ENCODE measurements around the gene PRKCD.
"Not testable (repeated sequence)": the region's sequence is repeated elsewhere in the genome, so short reads cannot be mapped to it uniquely, and the experiment has no call there.

The PRKCD gene

GRCh38 chr3:53140847-53141845 lies 19.9 kb upstream of the PRKCD start:
- DNase-seq: no peak

DNA sequence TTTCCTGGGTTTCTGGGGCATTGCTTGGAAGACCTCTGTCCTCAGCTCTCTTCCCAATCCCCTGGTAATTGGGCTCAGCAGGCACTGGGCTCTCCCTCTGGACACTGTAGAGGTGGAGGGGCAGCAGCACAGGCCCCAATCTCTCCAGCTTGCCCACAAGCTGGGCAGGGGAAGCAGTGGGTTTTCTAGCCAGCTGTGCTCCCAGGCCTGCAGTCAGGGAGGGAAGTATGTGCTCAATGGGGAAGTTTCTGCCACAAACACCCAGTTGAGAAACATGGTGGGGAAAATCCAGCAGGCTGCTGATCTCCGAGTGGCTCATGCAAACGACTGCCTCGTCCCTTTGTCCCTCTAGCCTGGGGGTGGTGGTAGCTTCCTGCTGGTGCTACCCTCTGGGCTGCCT lies 18.0 kb upstream of the PRKCD start:
- no peak for DNase-seq

DNA sequence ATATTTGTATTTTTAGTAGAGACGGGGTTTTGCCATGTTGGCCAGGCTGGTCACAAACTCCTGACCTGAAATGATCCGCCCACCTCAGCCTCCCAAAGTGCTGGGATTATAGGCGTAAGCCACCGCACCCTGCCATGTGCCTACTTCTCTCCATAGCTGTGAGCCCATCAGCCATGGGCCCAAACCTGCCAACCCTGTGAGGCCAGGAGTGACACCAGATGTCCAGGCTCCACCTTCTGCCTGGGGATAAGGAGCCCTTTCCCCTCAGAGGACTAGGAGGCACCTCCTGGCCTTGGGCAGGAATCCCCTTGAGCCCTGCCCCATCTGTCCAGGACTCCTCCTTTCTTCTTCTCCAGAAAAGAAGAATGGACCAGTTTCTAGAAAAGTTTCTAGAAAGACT lies 16.6 kb upstream of the PRKCD start:
- DNase-seq: no peak

DNA sequence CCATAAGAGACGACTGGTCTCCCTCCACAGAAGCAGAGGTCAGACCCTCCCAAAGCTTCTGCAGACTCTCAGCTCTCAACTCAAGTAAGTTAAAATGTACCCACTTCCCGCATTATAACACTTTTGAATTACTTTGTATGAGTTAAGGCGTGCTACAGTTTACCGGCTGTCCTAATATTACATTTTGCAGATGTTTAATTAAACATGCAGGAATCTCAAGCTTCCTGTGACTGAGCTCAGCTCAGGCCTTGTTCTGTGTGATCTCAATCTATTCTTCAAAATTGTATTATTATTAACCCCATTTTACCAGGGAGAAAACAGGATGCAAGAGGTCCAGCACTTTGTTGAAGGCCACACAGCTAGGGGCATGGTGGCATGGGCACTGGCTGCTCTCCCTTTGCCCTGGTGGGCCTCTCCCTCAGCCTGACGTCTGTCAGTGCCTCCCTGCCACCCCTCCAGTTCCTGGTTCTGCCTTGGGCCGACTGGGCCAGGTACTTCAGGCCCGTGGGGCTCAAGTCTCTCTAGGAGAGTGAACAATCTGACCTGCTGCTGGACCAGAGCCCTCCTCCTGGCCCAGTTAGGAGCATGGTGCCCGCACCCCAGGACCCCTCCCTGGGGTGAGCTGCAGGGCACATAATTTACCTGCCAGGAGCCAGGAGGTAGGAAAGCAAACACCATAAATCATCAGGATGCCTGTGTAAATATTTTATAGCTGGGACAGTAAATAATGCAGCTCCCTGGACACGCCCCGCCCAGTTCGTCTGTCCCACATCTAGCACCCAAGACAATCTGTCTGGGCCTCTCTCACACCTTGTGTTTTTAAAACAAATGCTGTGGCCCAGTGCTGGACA lies 15.9 kb upstream of the PRKCD start:
- no peak for DNase-seq

GRCh38 chr3:53145713-53146080 lies 15.3 kb upstream of the PRKCD start:
- DNase-seq: no peak

GRCh38 chr3:53146319-53146891 lies 14.6 kb upstream of the PRKCD start:
- no peak for DNase-seq

- DNase-seq: no peak
These were observed 13.7 kb upstream of the PRKCD start for GRCh38 chr3:53147151-53147902.

DNA sequence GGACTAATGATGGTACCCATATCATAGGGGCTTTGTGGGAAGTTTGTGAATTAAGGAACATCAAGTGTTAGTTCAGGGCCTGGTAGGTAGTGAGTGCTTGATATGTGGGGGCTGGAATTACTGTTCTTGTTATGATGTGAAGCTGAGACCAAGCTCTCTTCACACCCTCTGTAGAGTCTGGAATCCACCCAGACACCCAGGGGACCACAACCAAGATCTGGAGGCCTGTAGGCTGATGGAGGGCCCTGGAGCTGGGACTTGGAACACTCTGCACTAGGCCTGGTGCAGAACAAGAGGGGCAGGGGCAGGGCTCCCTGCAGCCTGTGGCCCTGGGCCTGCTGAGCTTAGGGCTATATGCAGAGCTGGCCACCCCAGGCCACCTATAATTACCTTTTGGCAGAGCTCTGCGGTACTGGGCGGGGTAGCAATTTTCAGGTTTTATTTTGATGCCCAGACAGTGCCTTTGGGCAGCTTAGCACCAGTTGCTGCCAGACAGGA lies 13.1 kb upstream of the PRKCD start:
- DNase-seq: no peak

DNA sequence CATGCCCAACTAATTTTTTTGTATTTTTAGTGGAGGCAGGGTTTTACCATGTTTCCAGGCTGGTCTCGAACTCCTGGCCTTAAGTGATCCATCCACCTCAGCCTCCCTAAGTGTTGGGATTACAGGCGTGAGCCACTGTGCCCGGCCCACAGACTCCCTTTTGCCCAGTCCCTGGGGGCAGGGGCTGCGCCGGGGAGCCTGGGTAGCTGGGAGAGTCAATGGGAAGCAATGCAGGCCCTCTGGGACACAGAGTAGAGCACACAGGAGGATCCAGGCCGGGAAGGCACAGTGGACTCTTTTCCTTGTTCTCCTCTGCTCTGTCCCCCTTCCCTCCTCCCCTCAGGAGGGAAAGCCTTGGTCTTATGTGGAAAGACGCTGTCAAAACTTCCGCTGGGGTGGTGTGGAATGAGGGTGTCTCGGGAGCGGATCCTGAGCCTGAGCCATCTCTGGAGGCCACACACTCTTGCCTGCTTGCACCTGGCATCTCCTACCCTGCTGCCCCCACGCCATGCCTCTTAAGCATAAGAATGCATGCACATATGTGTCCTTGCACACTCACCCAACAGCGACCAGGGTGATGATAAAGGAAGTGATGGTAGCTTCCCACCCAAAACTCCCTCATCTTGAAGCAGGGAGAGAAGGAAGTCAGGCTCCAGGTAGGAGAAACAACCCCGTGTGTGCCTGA lies 11.9 kb upstream of the PRKCD start:
- DNase-seq: no peak

GRCh38 chr3:53149699-53150098 lies 11.3 kb upstream of the PRKCD start:
- no peak for DNase-seq

DNA sequence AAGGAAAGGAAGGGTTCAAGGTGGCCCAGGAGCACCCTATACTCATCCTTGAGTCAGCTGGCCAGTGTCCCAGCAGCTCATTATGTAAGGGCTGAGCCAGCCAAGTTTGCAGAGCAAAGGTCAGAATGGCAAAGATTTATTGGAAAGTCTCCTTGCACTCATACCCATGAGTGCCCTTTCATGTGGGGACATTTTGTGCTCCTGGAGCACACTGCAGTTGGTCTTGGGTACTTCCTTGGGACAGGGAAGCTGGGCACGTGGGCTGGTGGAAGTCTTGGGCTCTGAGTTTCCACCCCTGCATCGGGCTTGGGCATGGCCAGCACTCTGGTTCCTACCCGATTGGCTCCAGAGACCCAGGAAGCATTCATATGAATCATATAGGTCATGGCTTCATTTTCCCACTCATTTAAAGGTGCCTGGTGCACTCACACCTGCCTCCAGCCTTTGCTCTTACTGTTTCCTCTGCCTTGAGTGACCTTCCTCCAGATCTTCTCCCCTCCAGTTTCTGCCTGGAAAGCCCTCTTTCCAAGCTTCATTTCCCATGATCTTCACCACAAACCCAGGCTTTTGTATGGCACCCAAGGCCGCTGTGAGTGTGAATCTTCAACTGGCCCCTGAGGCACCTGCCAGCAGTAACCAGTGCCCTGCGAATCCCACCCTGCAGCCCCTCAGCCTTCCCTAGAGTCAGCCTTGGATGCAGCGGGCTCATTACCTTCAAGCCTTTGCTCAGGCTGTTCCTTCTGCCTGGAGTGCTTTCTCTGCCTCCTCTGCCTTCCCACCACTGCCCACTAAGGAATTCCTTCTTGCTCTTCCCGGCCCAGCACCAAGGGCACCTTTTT lies 10.5 kb upstream of the PRKCD start:
- DNase-seq: no peak

GRCh38 chr3:53151086-53151438 lies 9.9 kb upstream of the PRKCD start:
- not testable (repeated sequence) for DNase-seq

GRCh38 chr3:53151465-53151864 lies 9.5 kb upstream of the PRKCD start:
- DNase-seq: no peak

GRCh38 chr3:53151870-53152660 lies 8.9 kb upstream of the PRKCD start:
- DNase-seq: no peak

- no peak for DNase-seq
These were observed 7.7 kb upstream of the PRKCD start for GRCh38 chr3:53153264-53153823.

GRCh38 chr3:53153980-53154379 lies 7.0 kb upstream of the PRKCD start:
- DNase-seq: no peak

- DNase-seq: no peak
These were observed 6.1 kb upstream of the PRKCD start for GRCh38 chr3:53154881-53155285.

GRCh38 chr3:53155760-53156159 lies 5.2 kb upstream of the PRKCD start:
- no peak for DNase-seq

DNA sequence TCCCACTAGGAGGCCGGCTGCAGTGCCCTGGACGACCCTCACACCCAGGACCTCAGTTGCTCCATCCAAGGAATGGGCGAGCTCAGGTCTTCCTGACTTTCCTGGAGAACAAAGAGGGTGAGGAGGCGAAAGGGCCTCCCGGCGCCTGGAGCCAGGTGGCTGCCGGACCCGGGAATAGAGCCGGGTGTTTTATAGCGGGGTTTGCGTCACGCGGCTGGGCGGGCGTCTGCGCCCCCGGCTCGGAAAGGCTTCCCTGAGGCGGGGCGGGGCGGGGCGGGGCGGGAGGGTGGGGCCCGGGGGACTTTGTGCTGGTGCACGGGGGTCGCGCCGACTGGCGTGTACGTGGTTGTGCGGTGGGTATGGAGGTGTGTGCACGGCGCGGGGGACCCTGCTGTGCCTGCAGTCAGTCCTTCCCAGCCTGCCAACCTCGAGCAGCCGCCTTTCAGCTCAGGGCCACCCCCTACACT lies 4.6 kb upstream of the PRKCD start:
- no peak for DNase-seq

Data from NCI-H1436 (cell line).